ENCODE measurements around the gene TMEM117.

The TMEM117 gene

DNA sequence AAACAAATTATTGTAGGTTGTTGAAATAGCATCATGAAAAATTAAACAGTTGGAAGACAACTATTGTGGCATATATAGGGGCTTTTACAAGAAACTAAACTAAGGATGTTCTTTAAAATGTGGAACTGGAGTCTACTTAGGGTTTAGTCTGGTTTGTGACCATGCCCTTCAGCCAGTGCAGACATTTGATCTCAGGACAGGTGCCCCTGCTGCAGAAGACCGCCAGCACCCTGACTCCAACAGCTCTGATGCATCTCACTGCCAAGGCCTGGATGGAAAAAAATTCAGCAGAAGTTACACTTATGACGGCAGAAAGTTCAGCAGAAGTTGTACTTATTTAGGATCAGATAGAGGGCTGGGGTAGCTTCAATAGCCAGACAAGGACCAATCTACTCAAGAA lies 51.5 kb downstream of the TMEM117 start:
- no peak for DNase-seq

DNA sequence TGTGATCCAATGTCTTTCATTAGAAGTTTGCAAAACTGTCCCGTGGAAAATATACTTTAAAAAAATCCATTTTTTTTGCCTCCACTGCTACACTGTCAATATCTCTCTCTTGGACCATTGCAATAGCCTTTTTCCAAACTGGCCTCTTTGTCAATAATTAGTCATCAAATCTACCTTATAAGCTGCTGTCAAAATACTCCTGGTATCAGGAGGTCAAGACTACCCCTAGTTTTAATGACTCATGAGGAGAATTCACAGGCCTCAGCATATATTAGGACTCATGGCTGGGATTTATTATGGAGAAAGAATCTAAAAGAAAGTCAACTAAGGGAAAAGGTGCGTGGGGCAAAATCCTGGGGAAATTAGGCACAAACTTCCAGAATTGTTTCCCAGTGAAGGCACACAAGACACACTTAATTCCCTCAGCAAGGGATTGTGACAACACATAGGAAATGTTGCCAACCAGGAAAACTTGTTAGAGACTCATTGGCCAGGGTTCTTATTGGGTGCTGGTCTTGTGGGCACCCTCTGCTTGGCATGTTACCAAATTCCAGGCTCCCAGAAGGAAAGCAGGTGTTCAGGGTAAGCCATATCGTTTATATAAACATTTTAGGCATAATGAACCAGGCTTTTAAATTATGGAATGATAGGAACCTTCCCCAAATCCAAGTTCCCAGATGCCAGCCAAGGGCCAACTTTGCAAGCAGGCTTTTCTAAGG lies 56.1 kb downstream of the TMEM117 start:
- DNase-seq: no peak

DNA sequence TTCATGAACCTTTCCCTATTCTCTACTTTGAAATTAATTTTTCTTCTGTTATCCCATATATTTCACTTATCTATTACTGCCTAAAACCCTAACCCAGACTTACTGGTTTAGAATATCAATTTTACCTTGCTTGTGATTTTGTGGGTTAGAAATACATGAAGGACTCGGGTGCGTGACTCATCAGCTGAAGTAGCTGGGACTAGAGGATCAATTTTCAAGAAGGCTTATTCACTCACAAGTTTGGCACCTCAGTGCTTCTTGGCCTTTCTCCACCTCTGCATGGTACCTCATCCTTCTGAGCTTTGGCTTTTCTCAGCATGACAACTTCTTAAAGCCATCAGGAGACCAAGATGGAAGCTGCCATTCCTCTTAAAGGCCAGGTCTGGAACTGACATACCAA lies 57.8 kb downstream of the TMEM117 start:
- no peak for DNase-seq

DNA sequence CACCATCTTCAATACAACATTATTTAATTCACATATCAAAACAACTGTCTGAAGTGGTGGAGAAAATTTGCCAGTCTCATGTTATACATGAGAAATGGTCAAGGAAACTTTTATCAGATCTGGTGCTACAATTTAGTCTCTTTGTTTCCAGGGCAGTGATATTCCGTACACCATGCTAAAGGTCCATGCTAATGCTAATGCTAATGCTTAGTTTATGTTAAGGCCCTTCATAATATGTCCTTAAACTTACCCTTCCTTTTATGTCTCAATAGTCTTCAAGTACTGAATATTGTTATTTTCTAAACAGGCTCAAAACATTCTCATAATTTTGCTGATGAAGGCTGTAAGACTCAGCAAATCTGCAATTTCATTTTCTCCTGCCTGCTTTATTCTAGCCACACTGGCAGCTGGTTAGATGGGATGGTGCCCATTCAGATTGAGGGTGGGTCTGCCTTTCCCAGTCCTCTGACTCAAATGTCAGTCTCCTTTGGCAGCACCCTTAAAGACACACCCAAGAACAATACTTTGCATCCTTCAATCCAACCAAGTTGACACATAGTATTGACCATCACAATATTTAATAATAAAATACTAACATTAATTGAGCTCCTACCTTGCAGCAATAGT lies 59.8 kb downstream of the TMEM117 start:
- no peak for DNase-seq

DNA sequence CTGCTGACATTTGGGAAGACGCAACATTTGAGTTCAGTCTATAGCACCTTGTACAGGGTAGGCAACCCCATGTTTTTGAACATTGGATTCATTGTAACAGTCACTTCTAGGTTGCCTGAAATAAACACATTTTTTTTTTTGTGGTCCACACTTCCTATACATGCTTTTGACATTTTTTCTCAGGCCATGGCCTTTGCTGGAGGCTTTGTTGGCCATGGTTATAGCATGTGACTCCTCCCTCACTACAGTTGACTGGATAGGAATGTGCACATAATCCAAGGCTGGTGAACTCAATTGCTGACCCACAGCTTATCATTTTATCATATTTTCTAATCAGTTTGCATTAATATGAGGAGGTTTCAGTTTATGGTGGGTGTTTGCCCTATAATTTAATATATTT lies 60.6 kb downstream of the TMEM117 start:
- no peak for DNase-seq

DNA sequence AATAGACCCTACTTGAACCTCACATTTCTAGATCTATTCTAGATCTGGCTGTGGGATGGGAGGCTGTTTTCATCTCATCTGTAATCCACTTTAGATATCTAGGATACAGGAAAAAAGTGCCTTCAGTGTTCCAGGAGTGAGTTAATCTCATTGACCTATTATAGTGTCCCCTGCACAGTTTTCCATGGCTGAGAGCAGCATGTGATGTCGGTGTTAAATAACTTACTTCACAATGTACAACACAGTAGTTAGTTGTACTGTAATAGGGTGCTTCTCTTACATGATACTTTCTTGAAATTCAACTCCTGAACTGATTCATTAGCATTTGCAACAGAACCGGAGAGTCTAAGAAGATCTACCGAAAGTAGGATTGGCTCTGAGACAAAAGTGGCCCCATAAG lies 62.6 kb downstream of the TMEM117 start:
- no peak for DNase-seq

DNA sequence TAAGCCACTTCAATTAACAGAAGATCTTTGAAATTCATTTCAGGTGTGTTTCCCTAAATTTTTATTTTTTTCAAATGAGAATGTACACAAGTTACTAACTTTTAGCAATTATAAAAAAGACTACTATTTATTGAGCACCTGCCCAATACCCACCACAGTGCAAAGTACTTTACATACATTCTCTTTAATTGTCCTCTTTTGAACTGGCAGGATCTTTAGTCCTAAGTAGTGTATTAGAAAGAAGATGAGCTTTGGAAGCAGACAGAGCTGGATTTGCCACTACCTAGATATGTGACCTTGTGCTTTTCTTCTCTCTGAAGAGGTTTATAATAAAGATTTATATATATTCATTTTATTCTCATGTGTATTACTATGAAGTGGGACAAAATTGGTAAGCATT lies 63.7 kb downstream of the TMEM117 start:
- DNase-seq: no peak

DNA sequence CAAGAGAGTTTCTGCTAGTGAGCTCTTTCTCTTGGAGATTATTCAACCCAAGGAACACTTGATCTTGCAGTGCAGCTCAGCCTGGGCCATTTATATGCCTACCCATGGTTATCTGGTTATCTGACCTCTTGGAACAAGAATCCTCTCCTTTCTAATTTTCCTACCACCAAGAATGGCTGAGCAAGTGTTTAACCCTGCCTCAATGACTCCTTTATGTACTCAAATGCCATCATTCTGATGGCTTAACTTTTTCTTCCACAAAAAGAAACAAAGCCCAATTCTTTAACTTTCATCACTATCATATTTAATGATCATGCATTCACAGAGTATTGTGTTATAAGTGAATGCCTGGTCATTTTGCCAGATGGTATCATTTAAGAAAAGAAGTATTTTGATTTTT lies 67.8 kb downstream of the TMEM117 start:
- DNase-seq: no peak

DNA sequence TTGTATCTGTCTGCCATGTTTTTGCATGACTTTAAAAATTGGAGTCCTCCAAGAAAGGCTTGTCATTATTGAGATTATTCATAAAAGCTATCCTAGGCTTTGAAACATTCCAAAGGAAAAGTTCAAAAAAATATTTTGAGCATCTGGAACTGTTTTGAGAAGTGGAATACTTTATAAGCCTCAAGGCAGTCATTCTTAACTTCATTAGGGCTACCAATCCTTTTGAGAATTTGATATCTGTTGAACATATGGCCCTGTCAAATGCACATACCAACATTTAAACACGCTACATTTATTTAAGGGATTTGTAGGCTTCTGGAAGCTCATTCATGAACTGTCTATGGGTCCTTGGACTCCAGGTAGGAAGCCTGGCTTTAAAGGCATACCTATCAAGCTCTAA lies 77.0 kb downstream of the TMEM117 start:
- DNase-seq: no peak

DNA sequence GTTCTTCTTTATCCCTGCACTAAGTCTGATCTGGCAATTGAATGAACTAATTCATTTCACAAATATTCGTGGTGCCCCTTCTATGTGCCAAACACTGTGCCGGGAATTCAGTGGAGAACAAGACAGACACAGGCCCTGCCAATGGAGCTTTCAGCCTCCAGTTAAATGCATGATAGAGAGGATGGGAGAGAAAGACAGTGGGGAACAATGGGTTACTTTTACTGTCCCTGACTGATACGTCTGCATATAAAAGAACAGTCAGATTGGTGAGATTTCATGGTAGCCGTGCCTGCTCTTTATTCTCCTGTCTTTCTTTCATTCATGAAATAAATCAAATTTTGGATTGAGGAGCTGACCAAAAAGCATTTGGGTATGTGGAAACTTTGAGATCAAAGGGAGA lies 78.5 kb downstream of the TMEM117 start:
- DNase-seq: no peak

DNA sequence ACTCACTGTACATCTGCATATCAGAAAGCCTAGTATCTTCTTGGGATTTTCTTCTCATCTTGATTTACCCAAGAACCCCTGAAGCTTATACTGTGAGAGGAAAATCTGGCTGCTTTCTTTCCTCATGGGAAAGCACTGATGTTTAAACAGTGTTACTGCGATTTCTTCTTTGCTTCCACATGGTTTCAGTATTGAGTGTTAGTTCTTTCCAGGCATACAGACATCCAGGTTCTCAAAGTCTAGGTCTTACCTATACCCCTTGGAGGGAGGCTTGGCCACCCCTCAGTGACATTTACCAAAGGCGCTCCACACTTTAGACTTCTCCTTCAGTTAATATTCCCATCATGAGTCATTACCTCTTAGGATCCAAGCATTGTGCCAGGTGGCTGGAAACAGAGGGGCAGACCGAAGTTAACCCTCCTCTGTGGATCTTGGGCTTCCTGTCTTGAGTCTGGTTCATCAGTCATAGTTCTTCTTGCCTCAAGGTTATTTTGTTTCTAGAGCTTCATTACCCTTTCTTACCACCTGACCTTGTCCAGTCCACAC lies 79.1 kb downstream of the TMEM117 start:
- DNase-seq: no peak

DNA sequence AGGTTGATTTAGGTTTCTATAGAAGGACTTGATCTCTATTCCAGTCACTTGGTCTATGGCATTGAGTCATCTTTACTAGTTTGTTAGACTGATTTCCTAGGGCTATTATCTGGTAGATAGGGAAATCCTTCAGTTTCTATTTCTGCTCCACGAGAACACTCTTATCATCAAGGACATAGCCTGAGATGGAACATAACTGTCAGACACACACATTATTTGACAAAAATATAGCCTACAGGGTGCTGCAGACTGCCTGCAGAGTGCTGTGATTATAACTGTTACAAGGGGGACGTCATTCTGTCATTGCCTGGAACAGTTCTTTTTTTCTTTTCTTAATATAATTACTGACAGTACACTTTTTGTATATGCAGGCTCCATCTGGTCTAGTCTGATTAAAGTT lies 82.0 kb downstream of the TMEM117 start:
- DNase-seq: no peak

DNA sequence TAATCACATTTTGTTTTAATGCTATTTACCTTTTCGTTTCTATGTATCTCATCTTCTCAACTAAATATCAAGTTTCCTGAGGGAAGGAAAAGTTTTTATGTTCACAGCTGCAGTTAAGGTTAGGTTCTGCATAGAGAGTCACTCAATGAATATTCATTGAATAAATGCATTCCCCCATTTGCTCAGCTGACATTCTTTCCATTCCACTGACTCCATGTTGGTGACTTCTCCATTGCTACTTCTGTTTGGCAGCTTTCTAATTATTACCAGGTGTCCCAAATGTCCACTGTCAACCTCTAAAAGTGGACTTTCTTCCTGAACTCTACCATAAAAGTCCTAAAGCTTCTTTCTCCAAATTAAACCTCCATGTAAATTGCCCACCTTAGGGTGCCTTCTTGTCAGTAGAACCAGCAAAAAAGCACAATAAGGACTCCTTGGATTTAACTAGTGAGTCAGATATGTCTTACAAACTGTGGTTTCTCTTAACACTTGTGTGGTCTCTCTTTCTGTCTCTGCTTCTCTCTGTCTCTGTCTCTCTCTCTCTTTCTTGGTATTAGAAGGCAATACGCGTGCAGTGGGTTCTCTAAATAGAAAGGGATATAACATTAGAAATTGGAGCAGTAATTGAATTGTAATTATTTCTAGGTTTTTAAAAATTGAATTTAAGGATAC lies 85.9 kb downstream of the TMEM117 start:
- no peak for DNase-seq

DNA sequence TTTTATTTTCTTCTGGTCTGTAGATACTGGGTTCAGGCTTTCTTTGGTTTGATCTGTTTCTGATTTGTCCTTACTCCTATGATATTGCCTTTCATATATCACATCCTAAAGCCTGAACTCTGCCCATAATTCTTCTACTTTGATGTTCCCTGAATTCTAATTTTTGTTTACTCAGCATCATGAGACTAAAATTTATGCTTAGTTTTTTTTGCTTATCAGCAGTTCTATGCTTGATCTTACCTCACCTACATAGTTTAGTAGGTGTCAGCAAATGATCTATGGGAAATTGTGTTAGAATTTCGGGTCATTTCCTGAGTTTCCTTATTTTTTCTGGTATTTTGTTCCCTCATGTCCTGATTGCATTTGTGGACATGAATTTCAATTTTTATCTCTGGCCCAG lies 94.2 kb downstream of the TMEM117 start:
- no peak for DNase-seq

DNA sequence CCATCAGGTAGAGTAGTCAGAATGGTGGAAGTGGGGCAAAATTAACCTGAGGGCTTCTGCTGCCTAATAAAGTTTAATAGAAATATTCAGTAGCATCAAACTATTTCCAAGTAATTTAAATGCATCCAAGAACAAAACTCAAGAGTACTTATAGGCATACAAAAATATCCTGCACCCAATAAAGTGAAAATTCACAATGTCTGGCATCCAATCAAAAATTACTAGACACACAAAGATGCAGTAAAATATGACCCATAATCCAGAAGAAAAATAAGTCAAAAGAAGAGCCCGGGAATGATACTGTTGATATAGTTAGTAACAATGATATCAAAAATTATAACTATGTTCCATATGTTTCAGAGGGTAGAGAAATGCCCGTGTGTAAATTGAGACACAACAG lies 95.3 kb downstream of the TMEM117 start:
- DNase-seq: no peak

DNA sequence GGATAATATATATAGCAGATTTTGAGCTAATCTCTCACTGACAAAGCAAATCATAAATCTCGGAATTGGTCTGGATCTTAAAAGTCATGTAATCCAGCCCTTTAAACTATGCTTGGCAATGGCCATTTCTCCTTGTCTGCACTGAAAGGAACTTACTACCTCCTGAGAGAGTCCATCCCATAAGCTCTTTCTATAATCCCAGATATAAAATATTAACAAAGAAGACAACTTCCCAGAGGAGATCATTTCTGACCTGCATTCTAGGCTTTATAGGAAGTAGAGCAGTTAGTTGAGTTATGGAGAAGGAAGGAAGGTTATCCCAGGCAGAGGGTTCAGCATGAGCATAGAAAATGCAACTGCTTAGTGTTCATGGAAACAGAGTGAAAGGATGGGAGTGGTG lies 99.7 kb downstream of the TMEM117 start:
- no peak for DNase-seq

DNA sequence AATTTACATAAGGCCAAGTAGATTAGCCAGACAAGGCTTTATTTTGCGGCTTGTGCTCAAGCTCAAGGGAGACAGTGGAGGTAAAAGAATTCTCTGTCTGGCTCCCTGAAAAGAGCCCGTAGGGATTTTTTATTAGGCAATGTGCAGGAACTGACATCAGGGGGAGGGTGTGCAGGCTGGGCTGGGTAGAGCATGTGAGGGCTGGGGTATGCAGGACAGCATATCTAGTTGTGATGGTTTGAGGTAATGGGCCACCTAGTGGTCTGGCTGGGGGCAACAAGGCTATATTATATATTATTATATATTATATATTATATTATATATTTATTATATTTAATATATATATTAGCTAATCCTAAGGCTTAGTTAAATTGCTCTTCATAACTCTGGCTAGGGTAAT lies 102.1 kb downstream of the TMEM117 start:
- DNase-seq: peak; percentile 4

DNA sequence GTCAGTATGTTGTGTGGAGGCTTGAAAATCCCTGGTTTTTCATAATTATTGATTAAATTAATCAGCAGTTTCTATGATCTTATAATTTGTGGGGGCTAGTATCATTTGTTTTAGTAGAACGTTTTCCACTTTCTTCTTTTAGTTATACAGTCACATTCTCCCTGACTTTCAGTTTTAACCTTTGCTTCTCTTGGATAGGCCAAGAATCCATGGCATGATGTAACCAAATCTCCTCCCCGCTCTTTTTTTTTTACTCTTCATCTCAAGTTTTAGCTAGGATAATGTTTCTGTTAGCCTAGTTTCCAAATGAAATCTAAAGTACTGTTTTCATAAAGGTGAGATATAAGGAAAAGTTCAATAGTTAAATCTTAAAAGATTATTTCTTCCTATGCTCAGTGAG lies 106.5 kb downstream of the TMEM117 start:
- no peak for DNase-seq

DNA sequence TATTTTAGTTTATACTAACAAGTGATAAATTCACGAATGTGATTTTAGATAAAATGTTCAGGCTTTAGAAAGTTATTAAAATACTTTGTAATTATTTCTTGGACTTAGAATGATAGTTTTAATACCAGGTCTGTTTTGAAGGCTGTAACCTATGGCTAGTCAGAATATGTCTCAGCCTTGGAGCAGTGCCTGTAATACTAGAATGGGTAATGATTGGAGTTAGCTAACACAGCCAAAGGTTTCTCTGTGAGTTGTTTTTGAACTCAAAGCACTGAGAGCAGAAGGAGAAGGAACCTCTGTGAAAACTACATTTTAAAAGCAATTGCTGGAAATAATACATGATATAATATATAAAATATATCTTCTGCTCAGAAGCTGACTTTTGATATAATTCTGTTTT lies 110.1 kb downstream of the TMEM117 start:
- no peak for DNase-seq

DNA sequence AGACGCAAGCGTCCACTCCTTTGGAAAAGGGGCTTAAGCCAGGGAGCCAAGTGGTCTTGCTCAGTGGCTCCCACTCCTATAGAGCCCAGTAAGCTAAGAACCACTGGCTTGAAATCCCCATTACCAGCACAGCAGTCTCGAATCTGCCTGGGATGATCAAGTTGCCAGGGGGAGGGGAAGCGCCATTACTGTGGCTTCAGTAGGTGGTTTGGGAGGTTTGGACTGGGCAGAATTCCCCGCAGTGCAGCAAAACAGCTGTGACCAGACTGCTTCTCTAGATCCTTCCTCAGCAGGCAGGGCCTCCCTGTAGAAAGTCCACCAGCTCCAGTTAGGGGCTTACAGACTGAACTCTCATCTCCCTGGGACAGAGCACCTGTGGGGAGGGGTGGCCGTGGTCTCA lies 115.4 kb downstream of the TMEM117 start:
- no peak for DNase-seq

DNA sequence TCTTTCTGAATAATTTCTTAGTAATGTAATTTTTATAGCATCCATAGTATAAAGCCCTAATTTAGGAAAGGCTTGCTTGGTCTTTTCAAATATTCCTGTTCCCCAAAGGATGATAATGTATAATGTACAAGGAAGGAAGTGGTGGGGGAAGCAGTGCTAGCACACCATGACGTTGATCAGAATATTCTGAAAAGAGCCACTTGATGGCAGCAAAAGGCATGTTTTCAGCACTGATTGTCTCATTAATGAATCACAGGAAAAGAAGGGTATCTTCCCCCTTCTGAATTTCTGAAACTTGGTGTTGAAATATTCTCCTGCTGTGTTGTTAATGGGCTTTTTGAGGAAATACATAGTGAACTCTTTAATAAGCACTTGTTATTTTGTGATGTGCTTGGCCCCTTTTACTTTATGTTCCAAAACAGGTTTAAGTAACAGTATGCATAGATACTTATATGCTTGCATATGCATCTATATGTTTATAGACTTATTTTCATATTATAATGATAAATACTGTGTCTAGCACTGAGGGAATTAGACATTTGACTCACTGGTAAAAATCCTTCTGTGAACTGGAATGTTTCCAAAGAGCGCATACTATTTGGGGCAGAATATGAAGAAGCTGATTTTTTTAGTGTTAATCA lies 122.0 kb downstream of the TMEM117 start:
- DNase-seq: peak; percentile 6

DNA sequence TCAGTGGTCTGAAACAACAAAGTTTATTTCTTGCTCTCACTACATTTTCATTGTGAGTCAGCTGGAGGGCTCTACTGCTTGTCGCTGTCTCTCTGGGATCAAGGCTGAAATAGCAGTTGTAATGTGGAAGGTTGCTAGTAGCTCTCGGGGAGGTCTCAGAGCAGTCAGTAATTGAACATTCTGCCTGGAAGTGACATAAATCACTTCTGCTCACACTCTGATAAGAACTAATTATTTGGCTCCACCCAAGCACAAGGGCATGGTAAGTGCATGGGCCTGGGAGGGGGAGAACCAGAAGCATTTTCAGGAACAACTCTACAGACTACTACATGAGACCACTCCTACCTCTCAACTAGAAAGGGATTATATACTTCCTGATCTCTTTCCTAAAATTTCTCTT lies 128.2 kb downstream of the TMEM117 start:
- no peak for DNase-seq

DNA sequence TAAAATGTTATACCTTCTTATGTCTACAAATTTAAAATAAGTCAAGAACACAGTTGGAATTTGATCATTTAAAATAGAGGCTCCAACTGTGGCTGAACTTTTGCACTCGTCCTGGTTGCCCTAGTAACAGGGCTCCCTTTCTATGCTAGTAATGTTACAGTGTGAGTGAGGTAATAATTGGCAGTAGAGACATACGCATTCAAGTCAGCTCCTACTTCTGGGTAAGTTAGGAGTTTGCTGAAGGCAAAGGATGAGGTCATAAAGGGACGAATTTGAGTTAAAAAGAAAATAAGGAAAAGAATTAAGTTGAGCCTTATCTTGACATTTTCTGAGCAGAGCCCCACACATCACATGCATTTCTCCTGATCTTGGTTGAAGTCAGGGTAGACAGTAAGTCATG lies 129.1 kb downstream of the TMEM117 start:
- DNase-seq: no peak

DNA sequence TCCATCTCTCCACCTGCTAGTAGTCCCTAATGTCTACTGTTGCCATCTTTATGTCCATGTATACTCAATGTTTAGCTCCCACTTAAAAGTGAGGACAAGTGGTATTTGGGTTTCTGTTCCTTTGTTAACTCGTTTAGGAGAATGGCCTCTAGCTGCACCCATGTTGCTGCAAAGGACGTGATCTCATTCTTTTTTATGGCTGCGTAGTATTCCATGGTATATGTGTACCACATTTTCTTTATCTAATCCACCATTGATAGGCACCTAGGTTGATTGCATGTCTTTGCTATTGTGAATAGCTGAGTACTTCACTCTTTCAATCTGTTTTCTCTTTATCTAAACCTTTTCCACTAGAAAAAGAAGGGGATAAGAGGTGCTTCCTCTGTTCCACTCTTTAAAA lies 130.0 kb downstream of the TMEM117 start:
- no peak for DNase-seq

All from activated CD4-positive, alpha-beta T cell treated with anti-CD3 and anti-CD28 coated beads for 48 hours (primary cell).